IMR-90 (cell line): ENCODE results near the gene PGBD5. TPM values are rescaled to one million over a fixed set of nuclear protein-coding genes. Genes with fewer than 3 reads are reported as not detected.

Experiments used
- ATAC-seq: fragments of 200-7000 bp; cut with Tn5 transposase; 2 replicates; pipeline ENCODE4 v1.9.1; 2020; ENCODE audit warnings: low read depth, mild to moderate bottlenecking, moderate library complexity
- BruUV-seq: library from RNA; stranded (reverse); fragments of 400-500 nt; replicated peaks from 2 replicates; lab custom pipeline; 2021; lab: Mats Ljungman, UMichigan
- CTCF ChIA-PET: fragments of 300-600 bp; formaldehyde crosslinking; extraction: SDS; loops from one replicate; lab custom pipeline; 2021; ENCODE audit warnings: antibody characterized with exemption; lab: Yijun Ruan, JAX
- POLR2A ChIA-PET: fragments of 300-600 bp; sonication (Branson Sonifier 250); formaldehyde crosslinking; loops from one replicate; lab custom pipeline; 2022; ENCODE audit warnings: antibody characterized with exemption; ENCODE audit not compliant: unreplicated experiment; lab: Charles Lee
- DNase-seq: peaks from one replicate; pipeline ENCODE4 v3.0.0; 2013
- H2AFZ ChIP-seq: replicated peaks from 2 replicates; pipeline ENCODE3; 2013; ENCODE audit warnings: low read length, mild to moderate bottlenecking; ENCODE audit not compliant: poor library complexity
- H2AK5ac ChIP-seq: 2 replicates; pipeline ENCODE4 v1.6.1; 2013; ENCODE audit warnings: low read depth, low read length, inconsistent platforms
- H2AK9ac ChIP-seq: replicated peaks from 2 replicates; pipeline ENCODE3; 2013; ENCODE audit warnings: mild to moderate bottlenecking, low read depth, low read length, moderate library complexity; ENCODE audit not compliant: poor library complexity
- H2BK120ac ChIP-seq: 2 replicates; pipeline ENCODE4 v1.6.1; 2013; ENCODE audit warnings: low read depth, low read length, inconsistent platforms
- H2BK15ac ChIP-seq: 3 replicates; pipeline ENCODE4 v1.6.1; 2013; ENCODE audit warnings: low read depth, low read length, inconsistent platforms
- H2BK20ac ChIP-seq: 2 replicates; pipeline ENCODE4 v1.6.1; 2013; ENCODE audit warnings: low read depth, mild to moderate bottlenecking, inconsistent platforms, low read length, moderate library complexity
- H2BK5ac ChIP-seq: 2 replicates; pipeline ENCODE4 v1.6.1; 2013; ENCODE audit warnings: mild to moderate bottlenecking, low read depth, low read length, inconsistent platforms; ENCODE audit not compliant: poor library complexity, severe bottlenecking
- H3K14ac ChIP-seq: replicated peaks from 2 replicates; pipeline ENCODE4 v1.6.1; 2013; ENCODE audit warnings: low read depth, low read length, inconsistent platforms
- H3K18ac ChIP-seq: 2 replicates; pipeline ENCODE4 v1.6.1; 2013; ENCODE audit warnings: low read depth, low read length, control low read depth
- H3K23ac ChIP-seq: 2 replicates; pipeline ENCODE4 v1.6.1; 2013; ENCODE audit warnings: low read depth, low read length, inconsistent platforms
- H3K27ac ChIP-seq: 2 replicates; pipeline ENCODE4 v1.5.1; 2013; ENCODE audit warnings: mild to moderate bottlenecking, control low read depth, low read length; ENCODE audit not compliant: insufficient read depth
- H3K27me3 ChIP-seq: 2 replicates; pipeline ENCODE4 v1.6.1; 2013; ENCODE audit warnings: low read length; ENCODE audit not compliant: control insufficient read depth, insufficient read depth
- H3K36me3 ChIP-seq: 2 replicates; pipeline ENCODE4 v1.6.1; 2013; ENCODE audit warnings: low read length, mixed read lengths; ENCODE audit not compliant: control insufficient read depth, insufficient read depth
- H3K4ac ChIP-seq: 2 replicates; pipeline ENCODE4 v1.6.1; 2013; ENCODE audit warnings: low read depth, low read length, inconsistent platforms
- H3K4me1 ChIP-seq: 2 replicates; pipeline ENCODE4 v1.6.1; 2013; ENCODE audit warnings: low read length, mixed read lengths; ENCODE audit not compliant: control insufficient read depth, insufficient read depth
- H3K4me2 ChIP-seq: 2 replicates; pipeline ENCODE4 v1.6.1; 2013; ENCODE audit warnings: low read depth, mild to moderate bottlenecking, control low read depth, low read length, moderate library complexity
- H3K4me3 ChIP-seq: 2 replicates; pipeline ENCODE4 v1.5.1; 2013; ENCODE audit warnings: low read depth, mild to moderate bottlenecking, control low read depth, low read length, moderate library complexity; ENCODE audit not compliant: insufficient read depth
- H3K56ac ChIP-seq: 2 replicates; pipeline ENCODE4 v1.6.1; 2013; ENCODE audit warnings: low read length, inconsistent platforms; ENCODE audit not compliant: insufficient read depth; ENCODE audit errors: extremely low read depth
- H3K79me1 ChIP-seq, 2 experiments: 2 replicates each; pipeline ENCODE4 v1.6.1; 2013; ENCODE audit warnings: low read length in 2 of 2, inconsistent platforms in 1 of 2, low read depth in 1 of 2
- H3K9ac ChIP-seq: 2 replicates; pipeline ENCODE4 v1.6.1; 2013; ENCODE audit warnings: low read depth, low read length, control low read depth
- H3K9me1 ChIP-seq: 2 replicates; pipeline ENCODE4 v1.6.1; 2013; ENCODE audit warnings: low read length, inconsistent platforms; ENCODE audit not compliant: insufficient read depth
- H3K9me3 ChIP-seq: 2 replicates; pipeline ENCODE4 v1.6.1; 2013; ENCODE audit warnings: low read length; ENCODE audit not compliant: control insufficient read depth, insufficient read depth
- H4K20me1 ChIP-seq: 2 replicates; pipeline ENCODE4 v1.6.1; 2013; ENCODE audit warnings: low read length, inconsistent platforms; ENCODE audit not compliant: insufficient read depth
- H4K5ac ChIP-seq: 2 replicates; pipeline ENCODE4 v1.6.1; 2013; ENCODE audit warnings: mild to moderate bottlenecking, low read depth, low read length, control low read depth
- H4K8ac ChIP-seq, 2 experiments: 2 replicates each; pipeline ENCODE4 v1.6.1; 2013; ENCODE audit warnings: low read depth in 2 of 2, low read length in 2 of 2, control low read depth in 1 of 2, inconsistent platforms in 1 of 2
- H4K91ac ChIP-seq: 2 replicates; pipeline ENCODE4 v1.6.1; 2013; ENCODE audit warnings: low read depth, low read length, inconsistent platforms; ENCODE audit not compliant: insufficient read depth
- BHLHE40 ChIP-seq: fragments of 150-350 bp; IDR thresholded peaks from 2 replicates; pipeline ENCODE4 v1.6.1; 2016; ENCODE audit warnings: mild to moderate bottlenecking, low read depth, low read length
- CEBPB ChIP-seq: IDR thresholded peaks from 2 replicates; pipeline ENCODE4 v1.6.1; 2012; ENCODE audit warnings: low read depth, low read length, improper control_type of control experiment
- CHD1 ChIP-seq: IDR thresholded peaks from 2 replicates; pipeline ENCODE4 v1.6.1; 2012; ENCODE audit warnings: low read depth, low read length, improper control_type of control experiment
- FOS ChIP-seq: fragments of 150-350 bp; IDR thresholded peaks from 2 replicates; pipeline ENCODE4 v1.6.1; 2016; ENCODE audit warnings: low read depth, low read length
- MAFK ChIP-seq: IDR thresholded peaks from 2 replicates; pipeline ENCODE4 v1.6.1; 2012; ENCODE audit warnings: low read depth, low read length, improper control_type of control experiment
- MAZ ChIP-seq: IDR thresholded peaks from 2 replicates; pipeline ENCODE4 v1.6.1; 2012; ENCODE audit warnings: low read depth, mild to moderate bottlenecking, low read length, improper control_type of control experiment, moderate library complexity, borderline replicate concordance
- MXI1 ChIP-seq: IDR thresholded peaks from 2 replicates; pipeline ENCODE4 v1.6.1; 2012; ENCODE audit warnings: low read depth, mild to moderate bottlenecking, low read length, moderate library complexity, borderline replicate concordance
- NFE2L2 ChIP-seq: fragments of 150-350 bp; IDR thresholded peaks from 2 replicates; pipeline ENCODE4 v1.6.1; 2016; ENCODE audit warnings: low read depth, mild to moderate bottlenecking, low read length
- POLR2A ChIP-seq: IDR thresholded peaks from 2 replicates; pipeline ENCODE4 v1.6.1; 2012; ENCODE audit warnings: mild to moderate bottlenecking, low read depth, low read length
- RAD21 ChIP-seq: IDR thresholded peaks from 2 replicates; pipeline ENCODE4 v1.6.1; 2012; ENCODE audit warnings: low read length, improper control_type of control experiment
- RCOR1 ChIP-seq: IDR thresholded peaks from 2 replicates; pipeline ENCODE4 v1.6.1; 2012; ENCODE audit warnings: mild to moderate bottlenecking, low read length, improper control_type of control experiment; ENCODE audit not compliant: insufficient replicate concordance
- RFX5 ChIP-seq: IDR thresholded peaks from 2 replicates; pipeline ENCODE4 v1.8.0; 2012; ENCODE audit warnings: low read depth, mild to moderate bottlenecking, low read length, moderate library complexity
- SMC3 ChIP-seq: fragments of 150-350 bp; IDR thresholded peaks from 2 replicates; pipeline ENCODE4 v1.6.1; 2016; ENCODE audit warnings: low read depth, mild to moderate bottlenecking, antibody characterized with exemption, low read length, moderate library complexity
- WGBS, 2 experiments: methylation state at CpG; one replicate each; pipeline versions ENCODE4 v1.1.5 to v1.1.7; 2013; ENCODE audit warnings: missing lambda C conversion rate in 2 of 2; ENCODE audit not compliant: insufficient read length in 1 of 2; ENCODE audit errors: extremely low coverage in 2 of 2; 5-methylcytosine and 5-hydroxymethylcytosine counted together
- dilution Hi-C: fragments of 300-500 bp; cut with HindIII; formaldehyde crosslinking; loops from one replicate; pipeline ENCODE4 v1.14.3; 2018; ENCODE audit warnings: low sequenced_read_pairs; ENCODE audit not compliant: unreplicated experiment
- in situ Hi-C: fragments of 300-500 bp; cut with MboI; formaldehyde crosslinking; loops from 3 replicates; pipeline ENCODE4 v1.14.3; 2019; ENCODE audit warnings: low sequenced_read_pairs, inconsistent platforms, mixed read lengths
- intact Hi-C: fragments of 100-400 bp; cut with micrococcal nuclease; formaldehyde crosslinking; loops from 2 replicates; pipeline ENCODE4 v1.10.0; 2022
- polyA plus RNA-seq, 3 experiments: library from polyadenylated mRNA; depleted of rRNA; stranded (reverse); fragments of >200 nt; gene quantifications; 2 replicates each; pipeline ENCODE4 v1.2.3, GENCODE V29; 2012; ENCODE audit warnings: low replicate concordance in 1 of 3
- total RNA-seq: library from RNA; depleted of rRNA; stranded (reverse); fragments of >200 nt; gene quantifications from 2 replicates; pipeline ENCODE4 v1.2.3, GENCODE V29; 2012
- TF ChIP-seq, protein P1 (sequence below): fragments of 150-350 bp; IDR thresholded peaks from 2 replicates; pipeline ENCODE4 v1.6.1; 2017; ENCODE audit warnings: mild to moderate bottlenecking, antibody characterized with exemption, low read length, low read depth
- TF ChIP-seq, protein P2 (sequence below): fragments of 150-350 bp; IDR thresholded peaks from 2 replicates; pipeline ENCODE4 v1.6.1; 2016; ENCODE audit warnings: low read depth, mild to moderate bottlenecking, low read length, moderate library complexity, borderline replicate concordance
- TF ChIP-seq, protein P3 (sequence below): conservative IDR thresholded peaks from 2 replicates; pipeline ENCODE4 v1.5.1; 2012; ENCODE audit warnings: mild to moderate bottlenecking, low read depth, low read length, improper control_type of control experiment

The PGBD5 gene
- total and polyA plus RNA-seq, 2 of the 4 experiments (the other 2 are of a cell fraction): 0.18 to 0.36 TPM

DNA sequence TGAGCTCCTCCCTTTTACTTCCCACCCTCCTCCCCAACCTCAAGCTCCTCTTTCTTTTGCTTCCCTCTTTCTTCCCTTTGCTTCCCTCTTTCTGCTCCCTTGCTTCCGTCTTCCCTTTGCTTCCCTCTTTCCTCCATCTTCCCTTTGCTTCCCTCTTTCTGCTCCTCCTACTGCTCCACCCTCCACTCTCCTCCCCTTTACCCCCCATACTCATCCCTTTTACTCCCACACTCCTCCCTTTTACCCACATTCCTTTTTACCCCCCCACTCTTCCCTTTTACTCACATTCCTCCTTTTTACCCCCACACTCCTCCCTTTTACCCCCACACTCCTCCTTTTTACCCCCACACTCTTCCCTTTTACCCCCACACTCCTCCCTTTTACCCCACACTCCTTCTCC, 30.2 kb downstream of the PGBD5 start:
- Histone ChIP-seq H3K56ac (no peak overlapping the region), H3K23ac (no peak overlapping the region), H4K8ac (no peak overlapping the region), H3K27ac (no peak overlapping the region), H3K27me3 (no peaks in the 10 kb centered on the region), H3K9ac (no peak overlapping the region), H2BK120ac (no peak overlapping the region), H2AFZ (no peak overlapping the region), H2BK15ac (no peak overlapping the region), H3K4me2 (no peak overlapping the region), H2AK5ac (no peak overlapping the region), H4K91ac (no peak overlapping the region), H3K36me3 (no peaks in the 10 kb centered on the region), H3K4ac (no peak overlapping the region), H4K20me1 (no peaks in the 10 kb centered on the region), H2BK20ac (no peak overlapping the region), H3K4me1 (no peaks in the 10 kb centered on the region), H3K9me1 (no peaks in the 10 kb centered on the region), H3K9me3 (peaks cover 6% of the 10 kb centered on the region), H2BK5ac (no peak overlapping the region), H2AK9ac (no peak overlapping the region), H3K18ac (no peak overlapping the region), H4K5ac (no peak overlapping the region), H3K4me3 (no peak overlapping the region), H3K79me1 (no peaks in the 10 kb centered on the region), H3K14ac (no peak overlapping the region)
- dilution Hi-C loops (no loop called here), intact Hi-C loops (no loop called here), in situ Hi-C loops (no loop called here)
- POLR2A ChIA-PET: no interaction called here
- CTCF ChIA-PET: interaction anchor here (0.6 kb wide), 1 partner anchor 18 kb away, joined by 4 read pairs; no protein-coding TSS in a partner anchor
- 88% methylated on average over 1 of the region's 1 CpG; no CpG with 5 or more reads in 1 of the 2 experiments for WGBS, 2 experiments
- no peak for ATAC-seq
- no TSS peak for BruUV-seq
- TF ChIP-seq RAD21: no peak
- TF ChIP-seq RCOR1: no peak
- no peak for TF ChIP-seq MAFK
- TF ChIP-seq CEBPB: no peak
- no peak for TF ChIP-seq CHD1
- TF ChIP-seq RFX5: no peak
- TF ChIP-seq MAZ: no peak
- TF ChIP-seq, protein P1, sequence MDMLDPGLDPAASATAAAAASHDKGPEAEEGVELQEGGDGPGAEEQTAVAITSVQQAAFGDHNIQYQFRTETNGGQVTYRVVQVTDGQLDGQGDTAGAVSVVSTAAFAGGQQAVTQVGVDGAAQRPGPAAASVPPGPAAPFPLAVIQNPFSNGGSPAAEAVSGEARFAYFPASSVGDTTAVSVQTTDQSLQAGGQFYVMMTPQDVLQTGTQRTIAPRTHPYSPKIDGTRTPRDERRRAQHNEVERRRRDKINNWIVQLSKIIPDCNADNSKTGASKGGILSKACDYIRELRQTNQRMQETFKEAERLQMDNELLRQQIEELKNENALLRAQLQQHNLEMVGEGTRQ: no peak
- no peak for TF ChIP-seq NFE2L2
- TF ChIP-seq SMC3: no peak
- TF ChIP-seq, protein P2, sequence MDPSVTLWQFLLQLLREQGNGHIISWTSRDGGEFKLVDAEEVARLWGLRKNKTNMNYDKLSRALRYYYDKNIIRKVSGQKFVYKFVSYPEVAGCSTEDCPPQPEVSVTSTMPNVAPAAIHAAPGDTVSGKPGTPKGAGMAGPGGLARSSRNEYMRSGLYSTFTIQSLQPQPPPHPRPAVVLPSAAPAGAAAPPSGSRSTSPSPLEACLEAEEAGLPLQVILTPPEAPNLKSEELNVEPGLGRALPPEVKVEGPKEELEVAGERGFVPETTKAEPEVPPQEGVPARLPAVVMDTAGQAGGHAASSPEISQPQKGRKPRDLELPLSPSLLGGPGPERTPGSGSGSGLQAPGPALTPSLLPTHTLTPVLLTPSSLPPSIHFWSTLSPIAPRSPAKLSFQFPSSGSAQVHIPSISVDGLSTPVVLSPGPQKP: no peak
- TF ChIP-seq POLR2A: no peak
- TF ChIP-seq FOS: no peak
- TF ChIP-seq, protein P3, sequence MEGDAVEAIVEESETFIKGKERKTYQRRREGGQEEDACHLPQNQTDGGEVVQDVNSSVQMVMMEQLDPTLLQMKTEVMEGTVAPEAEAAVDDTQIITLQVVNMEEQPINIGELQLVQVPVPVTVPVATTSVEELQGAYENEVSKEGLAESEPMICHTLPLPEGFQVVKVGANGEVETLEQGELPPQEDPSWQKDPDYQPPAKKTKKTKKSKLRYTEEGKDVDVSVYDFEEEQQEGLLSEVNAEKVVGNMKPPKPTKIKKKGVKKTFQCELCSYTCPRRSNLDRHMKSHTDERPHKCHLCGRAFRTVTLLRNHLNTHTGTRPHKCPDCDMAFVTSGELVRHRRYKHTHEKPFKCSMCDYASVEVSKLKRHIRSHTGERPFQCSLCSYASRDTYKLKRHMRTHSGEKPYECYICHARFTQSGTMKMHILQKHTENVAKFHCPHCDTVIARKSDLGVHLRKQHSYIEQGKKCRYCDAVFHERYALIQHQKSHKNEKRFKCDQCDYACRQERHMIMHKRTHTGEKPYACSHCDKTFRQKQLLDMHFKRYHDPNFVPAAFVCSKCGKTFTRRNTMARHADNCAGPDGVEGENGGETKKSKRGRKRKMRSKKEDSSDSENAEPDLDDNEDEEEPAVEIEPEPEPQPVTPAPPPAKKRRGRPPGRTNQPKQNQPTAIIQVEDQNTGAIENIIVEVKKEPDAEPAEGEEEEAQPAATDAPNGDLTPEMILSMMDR: no peak
- TF ChIP-seq MXI1: no peak
- TF ChIP-seq BHLHE40: no peak
- DNase-seq: no peak
